K562 (cell line): ENCODE measurements around the gene INHBC. TPM values are rescaled to one million over a fixed set of nuclear protein-coding genes. Genes with fewer than 3 reads are reported as not detected.

ENCODE experiments used
- ATAC-seq: fragments of 200-7000 bp; cut with Tn5 transposase; 3 replicates; pipeline ENCODE4 v1.9.1; 2020; ENCODE audit warnings: moderate library complexity
- BruUV-seq: library from RNA; stranded (reverse); fragments of 400-500 nt; replicated peaks from 2 replicates; lab custom pipeline; 2021; lab: Mats Ljungman, UMichigan
- CTCF ChIA-PET: fragments of 300-600 bp; formaldehyde crosslinking; extraction: SDS; loops from one replicate; lab custom pipeline; 2021; ENCODE audit warnings: low intra/inter-chr PET ratio; lab: Yijun Ruan, JAX
- POLR2A ChIA-PET: fragments of 300-600, 350-650 bp; sonication (Branson Sonifier 250); formaldehyde crosslinking; extraction: SDS; loops from one replicate; lab custom pipeline; 2021; ENCODE audit warnings: antibody characterized with exemption, inconsistent platforms; lab: Yijun Ruan, JAX
- DNase-seq, 4 experiments: peaks; one replicate each; pipeline versions ENCODE4 v3.0.0 to v3.0.0-alpha.2; 2011 to 2018; ENCODE audit warnings: low spot score in 3 of 4, mixed read lengths in 3 of 4; ENCODE audit errors: extremely low read depth in 1 of 4
- FAIRE-seq: peaks from 2 replicates; lab custom pipeline; 2011; peaks lifted over from hg19 to GRCh38; lab: Jason Lieb, UNC
- H2AFZ ChIP-seq: 2 replicates; pipeline ENCODE4 v1.6.0; 2011; ENCODE audit warnings: low read depth, low read length, control low read depth, inconsistent platforms
- H3K27ac ChIP-seq: fragments of 200-600 bp; 3 replicates; pipeline ENCODE4 v1.8.0; 2011; ENCODE audit warnings: low read depth, mild to moderate bottlenecking, control low read depth, inconsistent platforms, low read length, moderate library complexity, mixed read lengths; ENCODE audit errors: extremely low read depth
- H3K27me3 ChIP-seq, 2 experiments: fragments of 300-600 bp in 1 of 2; 2 replicates in 1 of 2; 3 replicates in 1 of 2; pipeline versions ENCODE4 v1.6.0 to v1.8.0; 2011; ENCODE audit warnings: inconsistent platforms in 2 of 2, low read length in 2 of 2, mild to moderate bottlenecking in 1 of 2, mixed read lengths in 1 of 2, moderate library complexity in 1 of 2; ENCODE audit not compliant: control insufficient read depth in 2 of 2, insufficient read depth in 2 of 2
- H3K36me3 ChIP-seq: fragments of 300-600 bp; 3 replicates; pipeline ENCODE4 v1.8.0; 2011; ENCODE audit warnings: mild to moderate bottlenecking, low read length, inconsistent platforms; ENCODE audit not compliant: control insufficient read depth, insufficient read depth
- H3K4me1 ChIP-seq, 2 experiments: fragments of 200-600 bp in 1 of 2; replicated peaks in 1 of 2; 2 replicates in 1 of 2; 3 replicates in 1 of 2; pipeline versions ENCODE4 v1.5.1 to v1.8.0; 2011; ENCODE audit warnings: inconsistent platforms in 2 of 2, low read length in 2 of 2, mild to moderate bottlenecking in 1 of 2, mixed read lengths in 1 of 2, moderate library complexity in 1 of 2; ENCODE audit not compliant: control insufficient read depth in 2 of 2, insufficient read depth in 2 of 2
- H3K4me2 ChIP-seq: 2 replicates; pipeline ENCODE4 v1.6.1; 2011; ENCODE audit warnings: low read length, control low read depth, inconsistent platforms, mixed read lengths; ENCODE audit not compliant: insufficient read depth
- H3K4me3 ChIP-seq: fragments of 200-600 bp; sonication (generic), shearing (Covaris generic); 2 replicates; pipeline ENCODE4 v1.5.1; 2016; ENCODE audit warnings: control low read depth, inconsistent platforms
- H3K79me2 ChIP-seq: fragments of 200-600 bp; 3 replicates; pipeline ENCODE4 v1.8.0; 2011; ENCODE audit warnings: low read length, inconsistent platforms; ENCODE audit not compliant: control insufficient read depth, insufficient read depth
- H3K9ac ChIP-seq, 2 experiments: 2 replicates each; pipeline versions ENCODE4 v1.6.0 to v1.6.1; 2011; ENCODE audit warnings: low read depth in 2 of 2, low read length in 2 of 2, control low read depth in 1 of 2, inconsistent platforms in 1 of 2, mild to moderate bottlenecking in 1 of 2, mixed read lengths in 1 of 2; ENCODE audit not compliant: insufficient read depth in 1 of 2
- H3K9me1 ChIP-seq: one replicate; pipeline ENCODE4 v1.6.0; 2011; ENCODE audit warnings: inconsistent platforms, mild to moderate bottlenecking, low read length, moderate library complexity; ENCODE audit not compliant: control insufficient read depth, insufficient read depth
- H3K9me3 ChIP-seq: replicated peaks from 2 replicates; pipeline ENCODE4 v1.5.1; 2011; ENCODE audit warnings: low read depth, low read length, inconsistent platforms; ENCODE audit not compliant: control insufficient read depth, insufficient read depth
- H4K20me1 ChIP-seq: replicated peaks from 2 replicates; pipeline ENCODE4 v1.6.1; 2011; ENCODE audit warnings: low read length, inconsistent platforms, mixed read lengths; ENCODE audit not compliant: control insufficient read depth, insufficient read depth
- ARID2 ChIP-seq: fragments of 450-650 bp; IDR thresholded peaks from 2 replicates; pipeline ENCODE4 v1.6.1; 2017; ENCODE audit warnings: antibody characterized with exemption, mild to moderate bottlenecking
- ATF3 ChIP-seq, 2 experiments: fragments of 450-650 bp in 1 of 2; sonication (generic) in 1 of 2; formaldehyde crosslinking in 1 of 2; IDR thresholded peaks in 1 of 2; conservative IDR thresholded peaks in 1 of 2; 2 replicates each; pipeline versions ENCODE4 v1.6.1 to v1.8.1; 2016 to 2023; ENCODE audit warnings: mild to moderate bottlenecking in 2 of 2, moderate library complexity in 2 of 2, inconsistent platforms in 1 of 2, missing genetic modification reagents in 1 of 2
- BRCA1 ChIP-seq, 2 experiments: fragments of 450-650 bp in 1 of 2; sonication (generic) in 1 of 2; formaldehyde crosslinking in 1 of 2; IDR thresholded peaks; 2 replicates each; pipeline versions ENCODE4 v1.5.0 to v1.6.1; 2017 to 2020; ENCODE audit warnings: mild to moderate bottlenecking in 1 of 2, missing genetic modification reagents in 1 of 2
- E4F1 ChIP-seq: fragments of 250-450 bp; sonication (Bioruptor Pico); IDR thresholded peaks from 2 replicates; pipeline ENCODE4 v1.5.0; 2021; ENCODE audit warnings: mild to moderate bottlenecking, borderline replicate concordance
- FOXJ2 ChIP-seq: fragments of 200-800 bp; sonication (Bioruptor generic); IDR thresholded peaks from 2 replicates; pipeline ENCODE4 v1.6.1; 2016; ENCODE audit warnings: missing genetic modification characterization, missing compliant biosample characterization
- GABPB1 ChIP-seq: sonication (generic); formaldehyde crosslinking; IDR thresholded peaks from 2 replicates; pipeline ENCODE4 v1.8.0; 2022; ENCODE audit warnings: mild to moderate bottlenecking, missing genetic modification reagents
- HMBOX1 ChIP-seq: sonication (generic); IDR thresholded peaks from 2 replicates; pipeline ENCODE4 v1.6.1; 2016
- NUFIP1 ChIP-seq: fragments of 450-650 bp; IDR thresholded peaks from 2 replicates; pipeline ENCODE4 v1.6.1; 2018; ENCODE audit not compliant: partially characterized antibody
- RBFOX2 ChIP-seq: fragments of 200-400 bp; formaldehyde crosslinking; IDR thresholded peaks from 2 replicates; pipeline ENCODE4 v1.6.1; 2017; ENCODE audit warnings: low read depth, mild to moderate bottlenecking, low read length, moderate library complexity
- RBM34 ChIP-seq: fragments of 200-400 bp; formaldehyde crosslinking; IDR thresholded peaks from 2 replicates; pipeline ENCODE4 v1.6.1; 2018; ENCODE audit warnings: low read length, borderline replicate concordance; ENCODE audit not compliant: insufficient read depth
- SAFB2 ChIP-seq: fragments of 200-400 bp; formaldehyde crosslinking; IDR thresholded peaks from 2 replicates; pipeline ENCODE4 v1.6.1; 2018; ENCODE audit warnings: borderline replicate concordance, low read length, low read depth, moderate library complexity; ENCODE audit not compliant: severe bottlenecking
- SIN3B ChIP-seq: fragments of 450-650 bp; IDR thresholded peaks from 2 replicates; pipeline ENCODE4 v1.6.1; 2017; ENCODE audit warnings: low read depth, mild to moderate bottlenecking, moderate library complexity
- SIX5 ChIP-seq, 2 experiments: IDR thresholded peaks; 2 replicates each; pipeline ENCODE4 v1.6.1; 2011; ENCODE audit warnings: low read length in 2 of 2, borderline replicate concordance in 1 of 2, low read depth in 1 of 2, mild to moderate bottlenecking in 1 of 2, moderate library complexity in 1 of 2; ENCODE audit not compliant: insufficient read depth in 1 of 2
- YY1 ChIP-seq, 3 experiments: IDR thresholded peaks; 2 replicates each; pipeline ENCODE4 v1.6.1; 2011; ENCODE audit warnings: low read length in 2 of 3, mild to moderate bottlenecking in 2 of 3, moderate library complexity in 2 of 3, borderline replicate concordance in 1 of 3, control low read depth in 1 of 3, low read depth in 1 of 3; ENCODE audit not compliant: insufficient read depth in 3 of 3, insufficient replicate concordance in 2 of 3, control insufficient read depth in 1 of 3, insufficient read length in 1 of 3; ENCODE audit errors: extremely low read depth in 1 of 3
- ZFPM2 ChIP-seq: fragments of 250-450 bp; sonication (Bioruptor Pico); IDR thresholded peaks from 2 replicates; pipeline ENCODE4 v1.5.1; 2022; ENCODE audit warnings: mild to moderate bottlenecking
- ZSCAN32 ChIP-seq: fragments of 450-650 bp; formaldehyde crosslinking; IDR thresholded peaks from 2 replicates; pipeline ENCODE4 v1.4.0; 2020; ENCODE audit warnings: mild to moderate bottlenecking, moderate library complexity
- WGBS: fragments of 100-300 bp; shearing (Covaris generic); methylation state at CpG from one replicate; pipeline ENCODE4 v1.1.6; 2016; ENCODE audit warnings: low coverage, mixed read lengths; ENCODE audit not compliant: insufficient coverage; ENCODE audit errors: missing lambda C conversion rate; 5-methylcytosine and 5-hydroxymethylcytosine counted together
- in situ Hi-C: fragments of 300-500 bp; cut with MboI; formaldehyde crosslinking; loops from 4 replicates; pipeline ENCODE4 v1.15.0; 2018; ENCODE audit warnings: inconsistent platforms, mixed read lengths
- intact Hi-C: fragments of 100-400 bp; cut with micrococcal nuclease; formaldehyde crosslinking; loops from 2 replicates; pipeline ENCODE4 v1.14.2; 2022
- polyA plus RNA-seq, 8 experiments: library from polyadenylated mRNA; depleted of rRNA in 4 of 8; stranded (reverse) in 5 of 8; unstranded in 3 of 8; fragments of >200 nt; fragmentation: Nextera tagmentation in 2 of 8; fragmentation: Illumina TruSeq in 1 of 8; extraction: Ambion mirVana in 2 of 8; extraction: Trizol in 1 of 8; gene quantifications; 2 replicates each; pipeline versions ENCODE4 v1.2.1 to v1.2.3, GENCODE V29; 2011 to 2014; ENCODE audit warnings: inconsistent platforms in 1 of 8, missing spikeins in 1 of 8
- total RNA-seq, 7 experiments: library from RNA; depleted of rRNA in 6 of 7; stranded (reverse); fragments of >200 nt in 6 of 7; fragmentation: Illumina TruSeq in 2 of 7; extraction: Trizol in 2 of 7; gene quantifications; 2 replicates each; pipeline versions ENCODE4 v1.2.1 to v1.2.3, GENCODE V29; 2011 to 2021; ENCODE audit warnings: low replicate concordance in 1 of 7

INHBC gene
- total and polyA plus RNA-seq, 9 of the 15 experiments (the other 6 are each of a cell fraction or from before 2014, with no cell fraction given), result 0.07 to 0.24 (median 0.15) TPM; not detected in 4

GRCh38 chr12:57395121-57395520 is 39.5 kb upstream of the INHBC start (continued):
- TF ChIP-seq GABPB1 (CRISPR knock-in tag) (no peak), RBM34 (no peak), FOXJ2 (tag) (no peak)

GRCh38 chr12:57397441-57397840 is 37.1 kb upstream of the INHBC start:
- in situ Hi-C loops (no loop called here), intact Hi-C loops (no loop called here)
- ATAC-seq (0 out of 3 replicates have a peak, but pooled peaks have one; percentile 43), DNase-seq (no peak), FAIRE-seq (no peak)
- no peaks in the 10 kb centered on the region for H4K20me1 ChIP-seq
- H3K4me3 ChIP-seq, result no peak overlapping the region
- POLR2A ChIA-PET, result no interaction called here
- no peak overlapping the region for H3K9ac ChIP-seq
- no peak overlapping the region for H2AFZ ChIP-seq
- no TSS peak for BruUV-seq
- 70% methylated on average over 2 of the region's 2 CpGs for WGBS
- H3K36me3 ChIP-seq, result peaks cover 10% of the 10 kb centered on the region; the same call in 2 of the 3 replicates
- 0 out of 3 replicates have a peak, but pooled peaks cover 3% of the 10 kb centered on the region for H3K79me2 ChIP-seq
- H3K9me3 ChIP-seq, result no peaks in the 10 kb centered on the region
- H3K27me3 ChIP-seq, result no peaks in the 10 kb centered on the region
- CTCF ChIA-PET, result no interaction called here
- H3K27ac ChIP-seq, result no peak overlapping the region
- H3K9me1 ChIP-seq, result no peaks in the 10 kb centered on the region
- H3K4me1 ChIP-seq, result no peaks in the 10 kb centered on the region; a peak in 1 of 5 replicates
- no peak overlapping the region for H3K4me2 ChIP-seq
- TF ChIP-seq NUFIP1 (no peak), ZFPM2 (CRISPR knock-in tag) (no peak), SAFB2 (no peak), SIX5 (IDR thresholded peaks at IDR 0.05; ENCODE audit: borderline replicate concordance in 1 of 2, insufficient read depth in 1 of 2, low read depth in 1 of 2, low read length in 2 of 2) (no peak), YY1 (IDR thresholded peaks at IDR 0.05; ENCODE audit: borderline replicate concordance in 1 of 3, control insufficient read depth in 1 of 3, extremely low read depth in 1 of 3, insufficient read depth in 3 of 3, insufficient read length in 1 of 3, insufficient replicate concordance in 2 of 3, low read depth in 1 of 3, low read length in 2 of 3) (no peak), RBFOX2 (no peak), ZSCAN32 (CRISPR knock-in tag) (no peak), ATF3 (IDR thresholded peaks at IDR 0.05) (no peak), ATF3 (CRISPR knock-in tag; conservative IDR thresholded peaks at IDR 0.05) (no peak), SIN3B (no peak), ARID2 (no peak), HMBOX1 (no peak), BRCA1 (IDR thresholded peaks at IDR 0.05) (no peak), BRCA1 (CRISPR knock-in tag; IDR thresholded peaks at IDR 0.05) (no peak), E4F1 (CRISPR knock-in tag) (no peak)
